ENCODE data around the gene SPATA9. TPM values are rescaled to one million over a fixed set of nuclear protein-coding genes. Genes with fewer than 3 reads are reported as not detected.

The SPATA9 gene
- total and polyA plus RNA-seq, 9 of the 15 experiments (the other 6 are each of a cell fraction or from before 2014, with no cell fraction given) = 0.16 to 5.5 (median 0.39) TPM; not detected in 3

DNA sequence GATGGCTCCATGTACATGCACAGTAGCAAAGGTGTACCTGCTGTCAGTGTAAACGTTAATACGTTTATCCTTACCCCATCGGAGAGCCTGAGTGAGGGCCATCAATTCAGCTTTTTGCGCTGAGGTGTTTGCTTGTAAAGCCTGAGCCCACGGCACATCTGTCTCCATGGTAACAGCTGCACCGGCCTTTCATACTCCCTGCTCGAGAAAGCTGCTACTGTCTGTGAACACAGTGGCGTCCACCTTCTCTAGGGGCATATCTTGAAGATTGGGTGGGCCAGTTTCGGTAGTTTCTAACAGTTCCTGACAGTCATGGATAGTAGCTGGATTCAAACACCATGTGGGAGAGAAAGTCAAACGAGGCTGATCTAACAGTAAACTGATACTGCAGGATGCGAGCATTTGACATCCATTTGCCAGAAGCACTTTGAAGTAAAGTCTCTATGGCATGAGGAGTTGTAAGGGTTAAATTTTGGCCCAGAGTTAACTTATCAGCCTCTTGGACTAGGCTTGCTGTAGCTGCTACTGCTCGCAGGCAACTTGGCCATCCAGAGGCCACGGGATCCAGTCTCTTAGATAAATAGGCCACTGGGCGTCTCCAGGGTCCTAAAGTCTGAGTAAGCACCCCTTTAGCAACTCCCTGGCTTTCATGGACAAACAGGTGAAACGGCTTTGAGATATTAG lies 27.3 kb upstream of the SPATA9 start (continued):
- TF ChIP-seq, protein P1, sequence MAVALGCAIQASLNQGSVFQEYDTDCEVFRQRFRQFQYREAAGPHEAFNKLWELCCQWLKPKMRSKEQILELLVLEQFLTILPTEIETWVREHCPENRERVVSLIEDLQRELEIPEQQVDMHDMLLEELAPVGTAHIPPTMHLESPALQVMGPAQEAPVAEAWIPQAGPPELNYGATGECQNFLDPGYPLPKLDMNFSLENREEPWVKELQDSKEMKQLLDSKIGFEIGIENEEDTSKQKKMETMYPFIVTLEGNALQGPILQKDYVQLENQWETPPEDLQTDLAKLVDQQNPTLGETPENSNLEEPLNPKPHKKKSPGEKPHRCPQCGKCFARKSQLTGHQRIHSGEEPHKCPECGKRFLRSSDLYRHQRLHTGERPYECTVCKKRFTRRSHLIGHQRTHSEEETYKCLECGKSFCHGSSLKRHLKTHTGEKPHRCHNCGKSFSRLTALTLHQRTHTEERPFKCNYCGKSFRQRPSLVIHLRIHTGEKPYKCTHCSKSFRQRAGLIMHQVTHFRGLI (CRISPR knock-in tag; IDR thresholded peaks at IDR 0.05) = no peak
- TF ChIP-seq ZNF384 (IDR thresholded peaks at IDR 0.05; ENCODE audit: low read depth, low read length) (no peak), COPS2 (conservative IDR thresholded peaks at IDR 0.05) (no peak), CBFB (CRISPR knock-in tag; IDR thresholded peaks at IDR 0.05) (no peak), FOXK2 (conservative IDR thresholded peaks at IDR 0.05 in 1 of 2, IDR thresholded peaks at IDR 0.05 in 1 of 2; ENCODE audit: low read depth in 2 of 2) (peak; percentile 71 to 85), ZNF282 (CRISPR knock-in tag; IDR thresholded peaks at IDR 0.05) (no peak), ZNF23 (CRISPR knock-in tag; IDR thresholded peaks at IDR 0.05) (no peak), CTBP1 (IDR thresholded peaks at IDR 0.05; ENCODE audit: borderline replicate concordance) (peak; percentile 46), SLC30A9 (CRISPR knock-in tag; IDR thresholded peaks at IDR 0.05) (no peak), ZEB2 (IDR thresholded peaks at IDR 0.05) (peak; percentile 51; the same call in 1 of the 2 replicates), KAT7 (CRISPR knock-in tag; IDR thresholded peaks at IDR 0.05; ENCODE audit: borderline replicate concordance) (peak; percentile 79; the same call in 1 of the 2 replicates)
- TF ChIP-seq, protein P2, sequence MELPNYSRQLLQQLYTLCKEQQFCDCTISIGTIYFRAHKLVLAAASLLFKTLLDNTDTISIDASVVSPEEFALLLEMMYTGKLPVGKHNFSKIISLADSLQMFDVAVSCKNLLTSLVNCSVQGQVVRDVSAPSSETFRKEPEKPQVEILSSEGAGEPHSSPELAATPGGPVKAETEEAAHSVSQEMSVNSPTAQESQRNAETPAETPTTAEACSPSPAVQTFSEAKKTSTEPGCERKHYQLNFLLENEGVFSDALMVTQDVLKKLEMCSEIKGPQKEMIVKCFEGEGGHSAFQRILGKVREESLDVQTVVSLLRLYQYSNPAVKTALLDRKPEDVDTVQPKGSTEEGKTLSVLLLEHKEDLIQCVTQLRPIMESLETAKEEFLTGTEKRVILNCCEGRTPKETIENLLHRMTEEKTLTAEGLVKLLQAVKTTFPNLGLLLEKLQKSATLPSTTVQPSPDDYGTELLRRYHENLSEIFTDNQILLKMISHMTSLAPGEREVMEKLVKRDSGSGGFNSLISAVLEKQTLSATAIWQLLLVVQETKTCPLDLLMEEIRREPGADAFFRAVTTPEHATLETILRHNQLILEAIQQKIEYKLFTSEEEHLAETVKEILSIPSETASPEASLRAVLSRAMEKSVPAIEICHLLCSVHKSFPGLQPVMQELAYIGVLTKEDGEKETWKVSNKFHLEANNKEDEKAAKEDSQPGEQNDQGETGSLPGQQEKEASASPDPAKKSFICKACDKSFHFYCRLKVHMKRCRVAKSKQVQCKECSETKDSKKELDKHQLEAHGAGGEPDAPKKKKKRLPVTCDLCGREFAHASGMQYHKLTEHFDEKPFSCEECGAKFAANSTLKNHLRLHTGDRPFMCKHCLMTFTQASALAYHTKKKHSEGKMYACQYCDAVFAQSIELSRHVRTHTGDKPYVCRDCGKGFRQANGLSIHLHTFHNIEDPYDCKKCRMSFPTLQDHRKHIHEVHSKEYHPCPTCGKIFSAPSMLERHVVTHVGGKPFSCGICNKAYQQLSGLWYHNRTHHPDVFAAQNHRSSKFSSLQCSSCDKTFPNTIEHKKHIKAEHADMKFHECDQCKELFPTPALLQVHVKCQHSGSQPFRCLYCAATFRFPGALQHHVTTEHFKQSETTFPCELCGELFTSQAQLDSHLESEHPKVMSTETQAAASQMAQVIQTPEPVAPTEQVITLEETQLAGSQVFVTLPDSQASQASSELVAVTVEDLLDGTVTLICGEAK (IDR thresholded peaks at IDR 0.05) = no peak
- TF ChIP-seq, protein P2 (CRISPR knock-in tag; IDR thresholded peaks at IDR 0.05) = no peak
- TF ChIP-seq, protein P3, sequence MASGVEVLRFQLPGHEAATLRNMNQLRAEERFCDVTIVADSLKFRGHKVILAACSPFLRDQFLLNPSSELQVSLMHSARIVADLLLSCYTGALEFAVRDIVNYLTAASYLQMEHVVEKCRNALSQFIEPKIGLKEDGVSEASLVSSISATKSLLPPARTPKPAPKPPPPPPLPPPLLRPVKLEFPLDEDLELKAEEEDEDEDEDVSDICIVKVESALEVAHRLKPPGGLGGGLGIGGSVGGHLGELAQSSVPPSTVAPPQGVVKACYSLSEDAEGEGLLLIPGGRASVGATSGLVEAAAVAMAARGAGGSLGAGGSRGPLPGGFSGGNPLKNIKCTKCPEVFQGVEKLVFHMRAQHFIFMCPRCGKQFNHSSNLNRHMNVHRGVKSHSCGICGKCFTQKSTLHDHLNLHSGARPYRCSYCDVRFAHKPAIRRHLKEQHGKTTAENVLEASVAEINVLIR (CRISPR knock-in tag; IDR thresholded peaks at IDR 0.05) = no peak
- TF ChIP-seq, protein P4, sequence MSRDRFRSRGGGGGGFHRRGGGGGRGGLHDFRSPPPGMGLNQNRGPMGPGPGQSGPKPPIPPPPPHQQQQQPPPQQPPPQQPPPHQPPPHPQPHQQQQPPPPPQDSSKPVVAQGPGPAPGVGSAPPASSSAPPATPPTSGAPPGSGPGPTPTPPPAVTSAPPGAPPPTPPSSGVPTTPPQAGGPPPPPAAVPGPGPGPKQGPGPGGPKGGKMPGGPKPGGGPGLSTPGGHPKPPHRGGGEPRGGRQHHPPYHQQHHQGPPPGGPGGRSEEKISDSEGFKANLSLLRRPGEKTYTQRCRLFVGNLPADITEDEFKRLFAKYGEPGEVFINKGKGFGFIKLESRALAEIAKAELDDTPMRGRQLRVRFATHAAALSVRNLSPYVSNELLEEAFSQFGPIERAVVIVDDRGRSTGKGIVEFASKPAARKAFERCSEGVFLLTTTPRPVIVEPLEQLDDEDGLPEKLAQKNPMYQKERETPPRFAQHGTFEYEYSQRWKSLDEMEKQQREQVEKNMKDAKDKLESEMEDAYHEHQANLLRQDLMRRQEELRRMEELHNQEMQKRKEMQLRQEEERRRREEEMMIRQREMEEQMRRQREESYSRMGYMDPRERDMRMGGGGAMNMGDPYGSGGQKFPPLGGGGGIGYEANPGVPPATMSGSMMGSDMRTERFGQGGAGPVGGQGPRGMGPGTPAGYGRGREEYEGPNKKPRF (IDR thresholded peaks at IDR 0.05; ENCODE audit: low read depth, low read length) = no peak
